Measurements from ENCODE around the gene STK10.

DNA sequence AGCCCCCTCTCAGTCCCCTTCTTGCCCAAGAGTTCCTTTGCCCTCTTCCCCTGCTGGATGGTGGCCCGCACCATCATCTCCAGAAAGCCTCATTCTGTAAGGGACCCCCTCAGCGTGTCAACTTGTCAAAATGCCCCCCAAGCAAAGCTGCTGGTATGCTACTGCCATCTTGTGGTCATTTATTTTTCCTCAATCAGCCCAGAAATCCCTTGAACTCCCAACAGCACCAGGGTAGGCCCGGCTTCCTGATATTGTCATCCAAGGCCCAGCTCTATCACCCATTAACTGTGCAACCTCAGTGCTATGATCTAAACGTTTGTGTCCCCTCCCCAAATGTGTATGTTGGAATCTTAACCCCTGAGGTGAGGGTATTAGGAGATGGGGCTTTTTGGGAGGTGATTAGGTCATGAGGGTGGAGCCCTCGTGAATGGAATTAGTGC, 128.3 kb downstream of the STK10 start:
- TF ChIP-seq ZNF274 (IDR thresholded peaks at IDR 0.05; ENCODE audit: low read depth, low read length) (no peak), SUZ12 (IDR thresholded peaks at IDR 0.05; ENCODE audit: extremely low read depth, insufficient read depth, insufficient read length) (no peak)
